B cell (primary cell): Measurements from ENCODE around the gene HIRA. TPM values are rescaled to one million over a fixed set of nuclear protein-coding genes. Genes with fewer than 3 reads are reported as not detected.
A peak's percentile ranks its signal among the peaks of the same experiment; 100 is the strongest.

ENCODE experiments used
- ATAC-seq: fragments of 200-7000 bp; cut with Tn5 transposase; one replicate; pipeline ENCODE4 v1.10.0; 2021; ENCODE audit warnings: low read depth, mild to moderate bottlenecking, moderate number of reproducible peaks, moderate library complexity
- CTCF ChIA-PET: fragments of 350-600 bp; sonication (Branson Sonifier 250); formaldehyde crosslinking; loops from one replicate; lab custom pipeline; 2021; ENCODE audit warnings: antibody characterized with exemption, inconsistent platforms; lab: Charles Lee
- POLR2A ChIA-PET: fragments of 350-600 bp; sonication (Branson Sonifier 250); formaldehyde crosslinking; loops from one replicate; lab custom pipeline; 2021; ENCODE audit warnings: antibody characterized with exemption; lab: Charles Lee
- DNase-seq: peaks from one replicate; pipeline ENCODE4 v3.0.0; 2013
- H2AFZ ChIP-seq: 2 replicates; pipeline ENCODE4 v1.6.1; 2012; ENCODE audit warnings: mild to moderate bottlenecking, low read depth, low read length; ENCODE audit not compliant: insufficient read depth, poor library complexity, severe bottlenecking
- H3K27ac ChIP-seq, 2 donors: 1 replicate in 1 of 2; 2 replicates in 1 of 2; pipeline ENCODE4 v1.5.1; 2012 to 2013; ENCODE audit warnings: low read length in 2 of 2, mild to moderate bottlenecking in 2 of 2, moderate library complexity in 1 of 2
- H3K27me3 ChIP-seq, 4 experiments: fragments of 200-600 bp in 1 of 4; sonication (generic) in 1 of 4; replicated peaks in 1 of 4; 1 replicate in 2 of 4; 2 replicates in 2 of 4; pipeline versions ENCODE4 v1.6.1 to v1.7.0; 2013 to 2016; ENCODE audit warnings: low read length in 3 of 4, mild to moderate bottlenecking in 2 of 4, mixed read lengths in 1 of 4, moderate library complexity in 1 of 4; ENCODE audit not compliant: insufficient read depth in 4 of 4, control insufficient read depth in 3 of 4; ENCODE audit errors: control extremely low read depth in 1 of 4
- H3K36me3 ChIP-seq, 2 experiments: replicated peaks in 1 of 2; 1 replicate in 1 of 2; 2 replicates in 1 of 2; pipeline versions ENCODE4 v1.6.1 to v1.7.1; 2013; ENCODE audit warnings: low read length in 1 of 2; ENCODE audit not compliant: insufficient read depth in 2 of 2, control insufficient read depth in 1 of 2; ENCODE audit errors: control extremely low read depth in 1 of 2, extremely low read depth in 1 of 2
- H3K4me1 ChIP-seq, 2 donors: fragments of 200-600 bp in 1 of 2; sonication (generic) in 1 of 2; 1 replicate in 1 of 2; 2 replicates in 1 of 2; pipeline versions ENCODE4 v1.5.1 to v1.6.1; 2013 to 2017; ENCODE audit warnings: low read length in 2 of 2; ENCODE audit not compliant: control insufficient read depth in 2 of 2, insufficient read depth in 2 of 2
- H3K4me2 ChIP-seq: replicated peaks from 2 replicates; pipeline ENCODE3; 2012; ENCODE audit warnings: mild to moderate bottlenecking, low read depth, low read length; ENCODE audit not compliant: poor library complexity, severe bottlenecking
- H3K4me3 ChIP-seq, 5 experiments: fragments of 200-600 bp in 1 of 5; sonication (generic) in 1 of 5; 1 replicate in 3 of 5; 2 replicates in 2 of 5; pipeline versions ENCODE4 v1.5.1 to v1.7.0; 2011 to 2016; ENCODE audit warnings: low read length in 4 of 5, mild to moderate bottlenecking in 4 of 5, low read depth in 2 of 5, control low read depth in 1 of 5, moderate library complexity in 1 of 5; ENCODE audit not compliant: insufficient read depth in 1 of 5; ENCODE audit errors: control extremely low read depth in 1 of 5, extremely low read depth in 1 of 5
- H3K79me2 ChIP-seq: fragments of 200-600 bp; sonication (generic); one replicate; pipeline ENCODE4 v1.6.0; 2016; ENCODE audit warnings: low read length; ENCODE audit not compliant: control insufficient read depth, insufficient read depth
- H3K9ac ChIP-seq: fragments of 200-600 bp; sonication (generic); 2 replicates; pipeline ENCODE4 v1.6.1; 2017; ENCODE audit warnings: mild to moderate bottlenecking, low read length, moderate library complexity
- H3K9me3 ChIP-seq, 3 donors: one replicate each; pipeline versions ENCODE4 v1.6.1 to v1.7.1; 2013; ENCODE audit warnings: low read length in 2 of 3; ENCODE audit not compliant: control insufficient read depth in 2 of 3, insufficient read depth in 1 of 3; ENCODE audit errors: control extremely low read depth in 1 of 3
- H4K20me1 ChIP-seq: 2 replicates; pipeline ENCODE4 v1.6.0; 2012; ENCODE audit warnings: mild to moderate bottlenecking, low read length; ENCODE audit not compliant: insufficient read depth, control insufficient read depth, poor library complexity, severe bottlenecking
- H3K27ac Mint-ChIP-seq: one replicate; pipeline ENCODE4 v1.8.0; 2021; ENCODE audit warnings: mixed read lengths
- H3K27me3 Mint-ChIP-seq: one replicate; pipeline ENCODE4 v1.8.0; 2021; ENCODE audit warnings: mixed read lengths
- H3K4me1 Mint-ChIP-seq: one replicate; pipeline ENCODE4 v1.8.0; 2021; ENCODE audit warnings: mixed read lengths
- H3K4me3 Mint-ChIP-seq: one replicate; pipeline ENCODE4 v1.8.0; 2021; ENCODE audit warnings: mixed read lengths
- H3K9me3 Mint-ChIP-seq: one replicate; pipeline ENCODE4 v1.8.0; 2022; ENCODE audit warnings: mixed read lengths; ENCODE audit not compliant: insufficient read depth
- EZH2 ChIP-seq: IDR thresholded peaks from 2 replicates; pipeline ENCODE4 v1.6.1; 2012; ENCODE audit warnings: borderline replicate concordance, low read depth, mild to moderate bottlenecking, moderate library complexity, low read length; ENCODE audit not compliant: insufficient read depth, poor library complexity, severe bottlenecking
- WGBS: methylation state at CpG from one replicate; pipeline ENCODE4 v1.1.5; 2013; ENCODE audit warnings: missing lambda C conversion rate; ENCODE audit not compliant: insufficient coverage; 5-methylcytosine and 5-hydroxymethylcytosine counted together
- intact Hi-C: fragments of 100-400 bp; cut with micrococcal nuclease; formaldehyde crosslinking; loops from one replicate; pipeline ENCODE4 v1.10.0; 2022
- polyA plus RNA-seq: library from polyadenylated mRNA; depleted of rRNA; stranded (reverse); fragments of >200 nt; gene quantifications from 2 replicates; pipeline ENCODE4 v1.2.3, GENCODE V29; 2012
- total RNA-seq, 2 donors: library from RNA; stranded (reverse); fragments of 120-200 nt in 1 of 2; gene quantifications; 1 replicate in 1 of 2; 2 replicates in 1 of 2; pipeline versions ENCODE4 v1.2.3 to v1.2.4, GENCODE V29; 2013 to 2022
- TF ChIP-seq, protein P1 (sequence below): fragments of 200-600 bp; IDR thresholded peaks from one replicate; pipeline ENCODE4 v1.8.0; 2022; ENCODE audit warnings: antibody characterized with exemption, mild to moderate bottlenecking

Gene HIRA
- total and polyA plus RNA-seq, 2 donors (not counting 1 experiment from before 2014, with no cell fraction given): 28.3 to 34.5 TPM

DNA sequence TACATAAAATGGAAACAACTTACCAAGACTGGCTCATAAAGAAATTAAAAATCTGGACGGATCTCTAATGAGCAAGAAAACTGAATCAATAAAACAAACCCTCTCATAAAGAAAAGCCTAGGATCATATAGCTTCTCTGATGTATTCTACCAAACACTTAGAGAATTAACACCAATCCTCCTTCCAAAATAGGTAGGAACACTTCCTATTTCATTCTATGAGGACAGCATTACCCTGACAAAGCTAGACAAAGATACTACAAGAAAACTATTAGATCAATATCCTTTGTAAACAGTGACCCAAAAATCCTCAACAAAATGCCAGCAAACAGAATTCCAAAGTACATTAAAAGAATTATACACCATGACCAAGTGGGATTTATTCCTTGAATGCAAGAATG lies 87.1 kb downstream of the HIRA start:
- POLR2A ChIA-PET: no interaction called here
- intact Hi-C loops: no loop called here
- H3K27ac ChIP-seq: no peak overlapping the region
- no peak overlapping the region for H3K4me2 ChIP-seq
- H3K79me2 ChIP-seq: peaks cover 10% of the 10 kb centered on the region
- Mint-ChIP-seq H3K4me3 (no peak overlapping the region), H3K27ac (peak overlapping the region; percentile 56), H3K9me3 (peaks cover 9% of the 10 kb centered on the region), H3K4me1 (peaks cover 2% of the 10 kb centered on the region), H3K27me3 (no peaks in the 10 kb centered on the region)
- no peak overlapping the region for H3K4me3 ChIP-seq
- H3K9me3 ChIP-seq: peaks cover 0 to 8% (median 2%) of the 10 kb centered on the region in 3 donors
- H3K36me3 ChIP-seq: peaks cover 5 to 71% of the 10 kb centered on the region in 2 experiments
- H3K27me3 ChIP-seq: no peaks in the 10 kb centered on the region
- H2AFZ ChIP-seq: no peak overlapping the region
- whole genome bisulfite sequencing: no CpG with 5 or more reads among the region's 1 CpG
- H4K20me1 ChIP-seq: no peaks in the 10 kb centered on the region
- TF ChIP-seq, protein P1, sequence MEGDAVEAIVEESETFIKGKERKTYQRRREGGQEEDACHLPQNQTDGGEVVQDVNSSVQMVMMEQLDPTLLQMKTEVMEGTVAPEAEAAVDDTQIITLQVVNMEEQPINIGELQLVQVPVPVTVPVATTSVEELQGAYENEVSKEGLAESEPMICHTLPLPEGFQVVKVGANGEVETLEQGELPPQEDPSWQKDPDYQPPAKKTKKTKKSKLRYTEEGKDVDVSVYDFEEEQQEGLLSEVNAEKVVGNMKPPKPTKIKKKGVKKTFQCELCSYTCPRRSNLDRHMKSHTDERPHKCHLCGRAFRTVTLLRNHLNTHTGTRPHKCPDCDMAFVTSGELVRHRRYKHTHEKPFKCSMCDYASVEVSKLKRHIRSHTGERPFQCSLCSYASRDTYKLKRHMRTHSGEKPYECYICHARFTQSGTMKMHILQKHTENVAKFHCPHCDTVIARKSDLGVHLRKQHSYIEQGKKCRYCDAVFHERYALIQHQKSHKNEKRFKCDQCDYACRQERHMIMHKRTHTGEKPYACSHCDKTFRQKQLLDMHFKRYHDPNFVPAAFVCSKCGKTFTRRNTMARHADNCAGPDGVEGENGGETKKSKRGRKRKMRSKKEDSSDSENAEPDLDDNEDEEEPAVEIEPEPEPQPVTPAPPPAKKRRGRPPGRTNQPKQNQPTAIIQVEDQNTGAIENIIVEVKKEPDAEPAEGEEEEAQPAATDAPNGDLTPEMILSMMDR: no peak
- TF ChIP-seq EZH2: no peak
- CTCF ChIA-PET: interaction anchor here (1.1 kb wide), 1 partner anchor 17 kb away, joined by 3 read pairs; no protein-coding TSS in a partner anchor
- no peak for DNase-seq
- no peak overlapping the region for H3K9ac ChIP-seq
- no peaks in the 10 kb centered on the region for H3K4me1 ChIP-seq
- no peak for ATAC-seq

DNA sequence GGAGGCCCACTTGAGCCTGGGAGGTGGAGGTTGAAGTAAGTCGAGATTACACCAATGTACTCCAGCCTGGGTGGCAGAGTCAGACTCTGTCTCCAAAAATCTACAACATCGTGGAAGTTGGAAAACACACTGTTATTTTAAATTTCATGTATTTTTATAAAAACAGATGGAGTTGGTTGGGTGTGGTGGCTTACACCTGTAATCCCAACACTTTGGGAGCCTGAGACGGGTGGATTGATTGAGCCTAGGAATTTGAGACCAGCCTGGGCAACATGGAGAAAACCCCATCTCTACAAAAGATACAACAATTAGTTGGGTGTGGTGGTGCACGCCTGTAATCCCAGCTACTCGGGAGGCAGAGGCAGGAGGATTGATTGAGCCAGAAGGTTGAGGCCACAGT lies 88.1 kb downstream of the HIRA start:
- Histone ChIP-seq H3K4me2 (no peak overlapping the region), H3K79me2 (peaks cover 19% of the 10 kb centered on the region), H3K27ac (no peak overlapping the region), H3K9me3 (peaks cover under 1 to 8% (median 6%) of the 10 kb centered on the region in 3 donors), H2AFZ (no peak overlapping the region), H3K36me3 (peaks cover 12 to 75% of the 10 kb centered on the region in 2 experiments), H3K4me3 (no peak overlapping the region), H4K20me1 (no peaks in the 10 kb centered on the region), H3K9ac (no peak overlapping the region), H3K4me1 (no peaks in the 10 kb centered on the region), H3K27me3 (no peaks in the 10 kb centered on the region)
- DNase-seq (no peak), ATAC-seq (no peak)
- CTCF ChIA-PET: no interaction called here
- WGBS: 100% methylated on average over 1 of the region's 5 CpGs
- H3K4me3 Mint-ChIP-seq: no peak overlapping the region
- H3K4me1 Mint-ChIP-seq: peaks cover 2% of the 10 kb centered on the region
- intact Hi-C loops: no loop called here
- TF ChIP-seq EZH2: no peak
- TF ChIP-seq, protein P1: no peak
- H3K27me3 Mint-ChIP-seq: no peaks in the 10 kb centered on the region
- no peak overlapping the region for H3K27ac Mint-ChIP-seq
- H3K9me3 Mint-ChIP-seq: peaks cover 13% of the 10 kb centered on the region
- POLR2A ChIA-PET: no interaction called here
